Liver (tissue), 9 donors: Measurements from ENCODE around the gene MRPL46. TPM values are rescaled to one million over a fixed set of nuclear protein-coding genes. Genes with fewer than 3 reads are reported as not detected.
"Not testable (repeated sequence)": the region's sequence is repeated elsewhere in the genome, so short reads cannot be mapped to it uniquely, and the experiment has no call there.

ENCODE experiments used
- DNase-seq: peaks from one replicate; pipeline ENCODE4 v3.0.0-alpha.2; 2017; ENCODE audit warnings: low spot score
- H3K27ac ChIP-seq, 2 donors: one replicate each; pipeline ENCODE4 v1.7.0; 2013; ENCODE audit warnings: inconsistent platforms in 2 of 2, low read length in 2 of 2, control low read depth in 1 of 2, low read depth in 1 of 2, mild to moderate bottlenecking in 1 of 2
- H3K27me3 ChIP-seq, 4 donors: one replicate each; pipeline versions ENCODE4 v1.6.1 to v1.7.0; 2013; ENCODE audit warnings: low read length in 3 of 4, inconsistent platforms in 1 of 4, mild to moderate bottlenecking in 1 of 4, moderate library complexity in 1 of 4; ENCODE audit not compliant: control insufficient read depth in 4 of 4, insufficient read depth in 4 of 4
- H3K36me3 ChIP-seq, 4 donors: one replicate each; pipeline versions ENCODE4 v1.6.1 to v1.7.0; 2013; ENCODE audit warnings: low read length in 3 of 4, mild to moderate bottlenecking in 3 of 4, low read depth in 1 of 4, moderate library complexity in 1 of 4; ENCODE audit not compliant: control insufficient read depth in 4 of 4, insufficient read depth in 3 of 4
- H3K4me1 ChIP-seq, 4 donors: one replicate each; pipeline versions ENCODE4 v1.6.1 to v1.7.0; 2013; ENCODE audit warnings: low read length in 3 of 4, mild to moderate bottlenecking in 3 of 4, moderate library complexity in 1 of 4; ENCODE audit not compliant: control insufficient read depth in 4 of 4, insufficient read depth in 4 of 4
- H3K4me3 ChIP-seq, 3 donors: one replicate each; pipeline versions ENCODE4 v1.6.1 to v1.7.0; 2013; ENCODE audit warnings: low read length in 3 of 3, control low read depth in 1 of 3, low read depth in 1 of 3, mild to moderate bottlenecking in 1 of 3
- H3K9ac ChIP-seq, 2 donors: one replicate each; pipeline ENCODE4 v1.7.0; 2013; ENCODE audit warnings: low read length in 2 of 2, mild to moderate bottlenecking in 2 of 2, moderate library complexity in 2 of 2, control low read depth in 1 of 2, low read depth in 1 of 2
- H3K9me3 ChIP-seq, 4 donors: one replicate each; pipeline versions ENCODE4 v1.6.1 to v1.7.0; 2013; ENCODE audit warnings: low read length in 3 of 4; ENCODE audit not compliant: control insufficient read depth in 4 of 4
- EGR1 ChIP-seq, 2 donors: IDR thresholded peaks; 2 replicates each; pipeline ENCODE4 v1.6.1; 2016 to 2018; ENCODE audit warnings: antibody characterized with exemption in 2 of 2, low read depth in 2 of 2
- FOXA1 ChIP-seq: IDR thresholded peaks from 2 replicates; pipeline ENCODE4 v1.6.1; 2016; ENCODE audit warnings: antibody characterized with exemption
- GABPA ChIP-seq, 2 donors: IDR thresholded peaks in 1 of 2; conservative IDR thresholded peaks in 1 of 2; 2 replicates each; pipeline ENCODE4 v1.6.1; 2016; ENCODE audit warnings: antibody characterized with exemption in 2 of 2, mild to moderate bottlenecking in 1 of 2, moderate library complexity in 1 of 2
- HNF4A ChIP-seq, 2 donors: conservative IDR thresholded peaks; 2 replicates each; pipeline ENCODE4 v1.6.1; 2016; ENCODE audit warnings: antibody characterized with exemption in 2 of 2, mild to moderate bottlenecking in 2 of 2
- HNF4G ChIP-seq: IDR thresholded peaks from 2 replicates; pipeline ENCODE4 v1.6.1; 2016; ENCODE audit warnings: antibody characterized with exemption
- JUND ChIP-seq, 2 donors: IDR thresholded peaks; 2 replicates each; pipeline ENCODE4 v1.6.1; 2016; ENCODE audit warnings: antibody characterized with exemption in 2 of 2
- RAD21 ChIP-seq, 2 donors: IDR thresholded peaks; 2 replicates each; pipeline ENCODE4 v1.6.1; 2016; ENCODE audit warnings: antibody characterized with exemption in 2 of 2, mild to moderate bottlenecking in 2 of 2
- RXRA ChIP-seq, 2 donors: IDR thresholded peaks; 2 replicates each; pipeline ENCODE4 v1.6.1; 2017 to 2018; ENCODE audit warnings: antibody characterized with exemption in 2 of 2, mild to moderate bottlenecking in 1 of 2
- SP1 ChIP-seq: IDR thresholded peaks from 2 replicates; pipeline ENCODE4 v1.6.1; 2018; ENCODE audit warnings: antibody characterized with exemption, mild to moderate bottlenecking
- WGBS: extraction: QIAGEN DNeasy Blood & Tissue Kit; methylation state at CpG from one replicate; pipeline ENCODE4 v1.1.7; 2013; 5-methylcytosine and 5-hydroxymethylcytosine counted together
- polyA plus RNA-seq, 2 donors: library from polyadenylated mRNA; stranded (reverse) in 1 of 2; unstranded in 1 of 2; fragments of 200-250 nt in 1 of 2; fragments of >200 nt in 1 of 2; fragmentation: Nextera tagmentation in 1 of 2; extraction: Ambion mirVana in 1 of 2; gene quantifications; one replicate each; pipeline versions ENCODE4 v1.2.1 to v1.2.3, GENCODE V29; 2013 to 2015
- total RNA-seq, 2 donors: library from RNA; depleted of rRNA; stranded (reverse); fragments of >200 nt; gene quantifications; one replicate each; pipeline ENCODE4 v1.2.3, GENCODE V29; 2014
- TF ChIP-seq, protein P1 (sequence below): IDR thresholded peaks from 2 replicates; pipeline ENCODE4 v1.6.1; 2016; ENCODE audit warnings: antibody characterized with exemption
- TF ChIP-seq, protein P2 (sequence below): IDR thresholded peaks from 2 replicates; pipeline ENCODE4 v1.6.1; 2016; ENCODE audit warnings: antibody characterized with exemption
- TF ChIP-seq, protein P3 (sequence below): fragments of 150-350 bp; IDR thresholded peaks from 2 replicates; pipeline ENCODE4 v1.5.1; 2017; ENCODE audit warnings: improper control_type of control experiment, low read depth, low read length; ENCODE audit not compliant: missing input control
- TF ChIP-seq, protein P4 (sequence below): IDR thresholded peaks from 2 replicates; pipeline ENCODE4 v1.6.1; 2016; ENCODE audit warnings: antibody characterized with exemption, mild to moderate bottlenecking
- donor health status: healthy.
- donor health status: healthy.
- donor health status: healthy.
- donor health status: healthy.
- donor health status: healthy.

Gene MRPL46
- total and polyA plus RNA-seq, 4 donors = 16.1 to 63.5 (median 39.2) TPM

DNA sequence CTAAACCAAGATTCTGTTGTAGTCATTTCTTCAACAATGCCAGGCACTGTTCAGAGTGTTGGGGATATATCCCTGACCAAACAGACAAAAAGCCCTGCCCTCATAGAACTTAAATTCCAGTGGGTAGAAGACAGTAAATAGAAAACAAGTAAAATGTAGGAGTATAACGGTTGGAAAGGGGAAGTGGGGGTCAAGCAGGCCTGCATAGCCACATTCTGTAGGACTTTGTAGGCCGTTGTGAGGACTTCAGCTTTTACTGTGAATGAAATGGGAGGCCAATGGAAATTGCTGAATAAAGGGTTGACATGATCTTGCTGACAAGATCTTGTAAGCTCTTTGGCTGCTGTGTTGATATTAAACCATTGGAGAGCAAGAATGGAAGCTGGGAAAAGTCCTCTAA lies 2.1 kb upstream of the MRPL46 start:
- peaks cover 10 to 34% (median 27%) of the 10 kb centered on the region in 4 donors for H3K4me1 ChIP-seq
- 94% methylated on average over 2 of the region's 2 CpGs for WGBS
- H3K27ac ChIP-seq = no peak overlapping the region

DNA sequence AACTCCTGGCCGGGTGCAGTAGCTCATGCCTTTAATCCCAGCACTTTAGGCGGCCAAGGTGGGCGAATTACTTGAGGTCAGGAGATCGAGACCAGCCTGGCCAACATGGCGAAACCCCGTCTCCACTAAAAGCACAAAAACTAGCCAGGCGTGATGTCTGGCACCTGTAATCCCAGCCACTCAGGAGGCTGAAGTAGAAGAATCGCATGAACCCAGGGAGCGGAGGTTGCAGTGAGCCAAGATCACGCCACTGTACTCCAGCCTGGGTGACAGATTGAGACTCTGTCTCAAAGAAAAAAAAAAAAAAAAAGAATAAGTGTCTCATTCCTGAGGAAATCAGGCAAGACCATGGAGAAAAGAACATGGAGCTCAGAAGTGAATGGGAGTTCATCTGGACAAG lies 1.5 kb upstream of the MRPL46 start:
- not testable (repeated sequence) for H3K9me3 ChIP-seq, H3K9ac ChIP-seq, DNase-seq, H3K27ac ChIP-seq, H3K27me3 ChIP-seq
- H3K4me3 ChIP-seq = peak overlapping the region in 1 of 3 donors; percentile 83
- H3K36me3 ChIP-seq = peaks cover 0 to 29% (median 18%) of the 10 kb centered on the region in 4 donors
- H3K4me1 ChIP-seq = peaks cover 10 to 34% (median 27%) of the 10 kb centered on the region in 4 donors
- WGBS = 98% methylated on average over 10 of the region's 10 CpGs

More for the DNA sequence above, 2.1 kb upstream of the MRPL46 start:
- Histone ChIP-seq H3K9ac (no peak overlapping the region), H3K4me3 (no peak overlapping the region), H3K27me3 (no peaks in the 10 kb centered on the region), H3K36me3 (peaks cover 1 to 24% (median 15%) of the 10 kb centered on the region in 4 donors), H3K9me3 (no peaks in the 10 kb centered on the region)
- DNase-seq = no peak
- TF ChIP-seq HNF4A (conservative IDR thresholded peaks at IDR 0.05) = no peak
- TF ChIP-seq JUND (IDR thresholded peaks at IDR 0.05) = no peak
- no peak for TF ChIP-seq RXRA (IDR thresholded peaks at IDR 0.05)
- TF ChIP-seq, protein P1, sequence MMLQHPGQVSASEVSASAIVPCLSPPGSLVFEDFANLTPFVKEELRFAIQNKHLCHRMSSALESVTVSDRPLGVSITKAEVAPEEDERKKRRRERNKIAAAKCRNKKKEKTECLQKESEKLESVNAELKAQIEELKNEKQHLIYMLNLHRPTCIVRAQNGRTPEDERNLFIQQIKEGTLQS = no peak
- TF ChIP-seq GABPA (IDR thresholded peaks at IDR 0.05 in 1 of 2, conservative IDR thresholded peaks at IDR 0.05 in 1 of 2) = no peak
- TF ChIP-seq, protein P2, sequence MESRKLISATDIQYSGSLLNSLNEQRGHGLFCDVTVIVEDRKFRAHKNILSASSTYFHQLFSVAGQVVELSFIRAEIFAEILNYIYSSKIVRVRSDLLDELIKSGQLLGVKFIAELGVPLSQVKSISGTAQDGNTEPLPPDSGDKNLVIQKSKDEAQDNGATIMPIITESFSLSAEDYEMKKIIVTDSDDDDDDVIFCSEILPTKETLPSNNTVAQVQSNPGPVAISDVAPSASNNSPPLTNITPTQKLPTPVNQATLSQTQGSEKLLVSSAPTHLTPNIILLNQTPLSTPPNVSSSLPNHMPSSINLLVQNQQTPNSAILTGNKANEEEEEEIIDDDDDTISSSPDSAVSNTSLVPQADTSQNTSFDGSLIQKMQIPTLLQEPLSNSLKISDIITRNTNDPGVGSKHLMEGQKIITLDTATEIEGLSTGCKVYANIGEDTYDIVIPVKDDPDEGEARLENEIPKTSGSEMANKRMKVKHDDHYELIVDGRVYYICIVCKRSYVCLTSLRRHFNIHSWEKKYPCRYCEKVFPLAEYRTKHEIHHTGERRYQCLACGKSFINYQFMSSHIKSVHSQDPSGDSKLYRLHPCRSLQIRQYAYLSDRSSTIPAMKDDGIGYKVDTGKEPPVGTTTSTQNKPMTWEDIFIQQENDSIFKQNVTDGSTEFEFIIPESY = no peak
- TF ChIP-seq, protein P3, sequence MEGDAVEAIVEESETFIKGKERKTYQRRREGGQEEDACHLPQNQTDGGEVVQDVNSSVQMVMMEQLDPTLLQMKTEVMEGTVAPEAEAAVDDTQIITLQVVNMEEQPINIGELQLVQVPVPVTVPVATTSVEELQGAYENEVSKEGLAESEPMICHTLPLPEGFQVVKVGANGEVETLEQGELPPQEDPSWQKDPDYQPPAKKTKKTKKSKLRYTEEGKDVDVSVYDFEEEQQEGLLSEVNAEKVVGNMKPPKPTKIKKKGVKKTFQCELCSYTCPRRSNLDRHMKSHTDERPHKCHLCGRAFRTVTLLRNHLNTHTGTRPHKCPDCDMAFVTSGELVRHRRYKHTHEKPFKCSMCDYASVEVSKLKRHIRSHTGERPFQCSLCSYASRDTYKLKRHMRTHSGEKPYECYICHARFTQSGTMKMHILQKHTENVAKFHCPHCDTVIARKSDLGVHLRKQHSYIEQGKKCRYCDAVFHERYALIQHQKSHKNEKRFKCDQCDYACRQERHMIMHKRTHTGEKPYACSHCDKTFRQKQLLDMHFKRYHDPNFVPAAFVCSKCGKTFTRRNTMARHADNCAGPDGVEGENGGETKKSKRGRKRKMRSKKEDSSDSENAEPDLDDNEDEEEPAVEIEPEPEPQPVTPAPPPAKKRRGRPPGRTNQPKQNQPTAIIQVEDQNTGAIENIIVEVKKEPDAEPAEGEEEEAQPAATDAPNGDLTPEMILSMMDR = no peak
- no peak for TF ChIP-seq FOXA1
- TF ChIP-seq EGR1 (IDR thresholded peaks at IDR 0.05; ENCODE audit: low read depth in 2 of 2) = no peak
- TF ChIP-seq SP1 = no peak
- no peak for TF ChIP-seq RAD21 (IDR thresholded peaks at IDR 0.05)
- TF ChIP-seq, protein P4, sequence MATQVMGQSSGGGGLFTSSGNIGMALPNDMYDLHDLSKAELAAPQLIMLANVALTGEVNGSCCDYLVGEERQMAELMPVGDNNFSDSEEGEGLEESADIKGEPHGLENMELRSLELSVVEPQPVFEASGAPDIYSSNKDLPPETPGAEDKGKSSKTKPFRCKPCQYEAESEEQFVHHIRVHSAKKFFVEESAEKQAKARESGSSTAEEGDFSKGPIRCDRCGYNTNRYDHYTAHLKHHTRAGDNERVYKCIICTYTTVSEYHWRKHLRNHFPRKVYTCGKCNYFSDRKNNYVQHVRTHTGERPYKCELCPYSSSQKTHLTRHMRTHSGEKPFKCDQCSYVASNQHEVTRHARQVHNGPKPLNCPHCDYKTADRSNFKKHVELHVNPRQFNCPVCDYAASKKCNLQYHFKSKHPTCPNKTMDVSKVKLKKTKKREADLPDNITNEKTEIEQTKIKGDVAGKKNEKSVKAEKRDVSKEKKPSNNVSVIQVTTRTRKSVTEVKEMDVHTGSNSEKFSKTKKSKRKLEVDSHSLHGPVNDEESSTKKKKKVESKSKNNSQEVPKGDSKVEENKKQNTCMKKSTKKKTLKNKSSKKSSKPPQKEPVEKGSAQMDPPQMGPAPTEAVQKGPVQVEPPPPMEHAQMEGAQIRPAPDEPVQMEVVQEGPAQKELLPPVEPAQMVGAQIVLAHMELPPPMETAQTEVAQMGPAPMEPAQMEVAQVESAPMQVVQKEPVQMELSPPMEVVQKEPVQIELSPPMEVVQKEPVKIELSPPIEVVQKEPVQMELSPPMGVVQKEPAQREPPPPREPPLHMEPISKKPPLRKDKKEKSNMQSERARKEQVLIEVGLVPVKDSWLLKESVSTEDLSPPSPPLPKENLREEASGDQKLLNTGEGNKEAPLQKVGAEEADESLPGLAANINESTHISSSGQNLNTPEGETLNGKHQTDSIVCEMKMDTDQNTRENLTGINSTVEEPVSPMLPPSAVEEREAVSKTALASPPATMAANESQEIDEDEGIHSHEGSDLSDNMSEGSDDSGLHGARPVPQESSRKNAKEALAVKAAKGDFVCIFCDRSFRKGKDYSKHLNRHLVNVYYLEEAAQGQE = no peak
- no peak for TF ChIP-seq HNF4G
